RPMI7951 (cell line): ENCODE data around the gene STRA8. TPM values are rescaled to one million over a fixed set of nuclear protein-coding genes. Genes with fewer than 3 reads are reported as not detected.

Experiments
- DNase-seq: peaks from one replicate; pipeline ENCODE4 v3.0.0-alpha.2; 2012; ENCODE audit warnings: low read depth
- total RNA-seq: library from RNA; depleted of rRNA; stranded (reverse); fragments of >200 nt; shearing (Covaris generic); gene quantifications from 2 replicates; pipeline ENCODE4 v1.2.3, GENCODE V29; 2014

The STRA8 gene
- total RNA-seq, 1 experiment from 2014 or later = not detected

DNA sequence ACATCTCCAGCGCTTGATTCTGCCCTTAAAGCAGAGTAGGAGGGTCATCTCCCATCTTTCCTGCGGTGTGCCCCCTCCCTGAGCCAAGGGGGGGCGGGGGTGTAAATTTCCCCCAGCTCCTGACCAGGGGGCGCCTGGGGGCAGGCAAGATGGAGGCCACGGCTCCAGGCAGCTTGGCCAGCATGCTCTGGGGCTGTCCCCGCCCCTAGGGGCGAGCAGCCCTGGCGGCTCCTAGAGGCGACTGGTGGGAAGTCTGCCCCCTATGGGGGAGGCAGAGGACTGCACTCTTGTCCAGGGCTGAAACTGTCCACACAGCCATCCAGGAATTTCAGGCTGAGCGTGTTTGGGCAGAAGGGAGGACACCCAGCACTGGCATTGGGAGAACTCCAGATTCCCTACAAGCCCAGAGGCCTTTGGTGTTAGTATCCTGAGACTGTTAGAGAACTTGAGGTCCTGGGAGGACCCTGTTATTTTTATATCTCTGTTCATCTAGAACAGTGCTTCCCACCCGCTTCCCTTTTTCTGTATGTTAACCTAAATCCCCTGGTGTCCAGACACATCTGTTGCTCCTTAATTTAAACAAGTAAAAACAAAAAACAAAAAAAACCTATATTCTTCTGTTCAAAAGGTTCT lies 4.6 kb downstream of the STRA8 start:
- no peak for DNase-seq

DNA sequence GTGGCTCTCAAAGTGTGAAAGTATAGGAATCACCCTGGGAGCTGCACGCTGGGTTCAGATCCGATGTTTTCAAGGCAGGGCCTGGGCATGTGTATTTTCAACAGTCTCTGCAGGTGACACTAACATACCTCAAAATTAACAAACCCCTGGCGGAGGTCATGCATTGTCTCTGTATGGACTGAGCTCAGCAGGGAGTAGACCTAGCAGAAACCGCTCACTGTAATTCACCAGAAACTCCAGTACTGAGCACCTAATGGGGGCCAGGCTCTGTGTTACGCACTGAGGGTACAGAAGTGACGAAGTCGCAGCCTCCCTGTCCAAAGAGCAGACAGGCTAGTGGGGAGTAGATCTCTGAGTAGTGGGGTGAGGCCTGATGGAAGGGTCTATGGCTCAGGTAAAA lies 5.6 kb downstream of the STRA8 start:
- DNase-seq = no peak

DNA sequence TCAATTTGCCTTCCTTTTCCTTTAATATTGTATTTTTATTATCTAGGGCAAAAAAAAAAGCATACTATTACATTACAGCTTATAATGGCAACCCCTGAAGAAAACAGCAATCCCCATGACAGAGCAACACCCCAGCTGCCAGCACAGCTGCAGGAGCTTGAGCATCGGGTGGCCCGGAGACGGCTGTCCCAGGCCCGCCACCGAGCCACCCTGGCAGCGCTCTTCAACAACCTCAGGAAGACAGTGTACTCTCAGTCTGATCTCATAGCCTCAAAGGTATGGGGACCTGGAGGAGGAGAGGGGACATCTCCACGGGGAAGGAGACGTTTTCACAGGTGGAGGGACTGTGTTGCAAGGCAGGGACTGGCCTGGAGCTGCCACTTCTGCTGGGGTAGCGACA lies 6.8 kb downstream of the STRA8 start:
- no peak for DNase-seq

DNA sequence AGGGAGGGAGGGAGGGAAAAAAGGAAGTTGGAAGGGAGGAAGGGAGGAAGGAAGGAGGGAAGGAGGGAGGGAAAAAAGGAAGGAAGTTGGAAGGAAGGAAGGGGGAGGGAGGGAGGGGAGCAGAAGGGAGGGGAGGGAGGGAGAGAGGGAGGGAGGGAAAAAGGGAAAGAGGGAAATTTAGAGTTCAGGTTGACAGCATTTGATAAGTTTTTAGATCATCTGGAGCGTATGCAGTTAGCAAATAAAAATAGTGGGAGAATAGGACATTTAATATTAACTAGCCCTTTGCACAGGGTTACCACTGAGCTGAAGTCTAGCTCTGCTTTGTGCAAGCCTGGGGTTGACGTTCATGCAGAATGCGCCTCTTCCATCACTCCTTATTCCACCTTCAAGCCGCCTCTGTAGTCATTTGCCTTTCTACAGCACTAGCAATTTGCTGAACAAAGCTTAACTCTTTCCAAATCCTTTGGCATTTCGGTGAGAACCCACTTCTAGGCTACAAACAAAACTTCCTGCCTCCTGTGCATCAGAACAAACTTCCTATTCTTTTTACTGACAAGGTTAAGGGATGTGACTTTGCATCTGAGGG lies 8.6 kb downstream of the STRA8 start:
- DNase-seq = no peak

DNA sequence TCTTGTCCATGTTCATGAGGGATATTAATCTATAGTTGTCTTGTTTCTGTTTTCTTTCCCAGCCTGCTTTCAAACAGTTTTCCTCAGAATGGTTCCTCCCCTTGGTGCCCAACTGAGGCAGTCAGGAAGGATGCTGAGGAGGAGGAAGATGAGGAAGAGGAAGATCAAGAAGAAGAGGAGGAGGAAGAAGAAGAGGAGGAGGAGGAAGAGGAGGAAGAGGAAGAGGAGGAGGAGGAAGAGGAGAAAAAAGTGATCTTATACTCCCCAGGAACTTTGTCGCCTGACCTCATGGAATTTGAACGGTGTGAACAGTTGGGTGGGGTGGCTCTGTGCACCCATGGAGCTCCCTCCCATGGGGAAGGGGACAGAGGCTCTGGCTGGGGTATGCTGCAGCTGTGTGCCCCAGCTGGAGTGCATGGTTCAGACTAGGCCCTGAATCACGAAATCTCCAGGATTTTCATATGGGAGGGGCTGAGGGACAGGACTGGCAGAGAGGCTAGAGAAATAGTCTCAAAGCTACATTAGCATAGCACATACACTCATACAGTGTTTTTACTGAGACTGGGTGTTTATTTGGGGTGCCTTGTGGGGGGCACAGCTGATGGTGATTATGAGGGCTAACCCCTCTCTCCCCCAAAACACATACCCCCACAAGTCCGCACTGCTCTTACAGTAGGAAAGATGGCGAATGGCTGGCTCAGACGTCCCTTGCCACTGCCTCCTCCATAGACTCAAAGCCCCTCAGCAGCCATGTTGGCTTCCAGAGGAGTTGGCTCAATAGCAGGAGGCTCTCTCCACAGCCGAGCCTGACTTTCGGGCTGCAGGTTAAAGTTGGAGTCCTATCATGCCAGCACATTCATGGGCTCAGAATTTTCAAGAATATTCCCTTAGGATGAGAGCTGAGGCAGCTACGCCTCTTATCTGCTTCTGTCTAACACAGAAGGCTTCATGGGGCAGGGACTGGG lies 11.9 kb downstream of the STRA8 start:
- DNase-seq = no peak

DNA sequence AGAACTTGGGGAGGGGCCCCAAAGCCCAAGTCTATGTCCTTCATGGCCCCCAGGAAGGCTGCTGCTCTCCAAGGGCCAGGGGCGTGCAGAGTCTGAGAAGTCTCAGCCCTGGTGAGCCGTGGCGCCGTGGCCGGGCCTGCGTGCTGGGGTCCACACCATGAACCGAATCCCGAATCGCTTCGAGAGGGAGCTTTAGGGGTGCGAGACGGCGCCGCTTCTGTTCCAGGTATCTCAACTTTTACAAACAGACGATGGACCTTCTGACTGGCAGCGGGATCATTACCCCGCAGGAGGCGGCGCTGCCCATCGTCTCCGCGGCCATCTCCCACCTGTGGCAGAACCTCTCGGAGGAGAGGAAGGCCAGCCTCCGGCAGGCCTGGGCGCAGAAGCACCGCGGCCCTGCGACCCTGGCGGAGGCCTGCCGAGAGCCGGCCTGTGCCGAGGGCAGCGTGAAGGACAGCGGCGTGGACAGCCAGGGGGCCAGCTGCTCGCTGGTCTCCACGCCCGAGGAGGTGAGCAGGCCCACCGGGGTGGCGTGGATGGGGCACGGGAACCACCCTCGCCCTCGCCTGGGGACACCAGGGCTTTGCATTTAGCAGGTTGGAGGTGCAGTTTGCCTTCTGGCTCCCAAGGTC lies 12.7 kb downstream of the STRA8 start:
- no peak for DNase-seq

DNA sequence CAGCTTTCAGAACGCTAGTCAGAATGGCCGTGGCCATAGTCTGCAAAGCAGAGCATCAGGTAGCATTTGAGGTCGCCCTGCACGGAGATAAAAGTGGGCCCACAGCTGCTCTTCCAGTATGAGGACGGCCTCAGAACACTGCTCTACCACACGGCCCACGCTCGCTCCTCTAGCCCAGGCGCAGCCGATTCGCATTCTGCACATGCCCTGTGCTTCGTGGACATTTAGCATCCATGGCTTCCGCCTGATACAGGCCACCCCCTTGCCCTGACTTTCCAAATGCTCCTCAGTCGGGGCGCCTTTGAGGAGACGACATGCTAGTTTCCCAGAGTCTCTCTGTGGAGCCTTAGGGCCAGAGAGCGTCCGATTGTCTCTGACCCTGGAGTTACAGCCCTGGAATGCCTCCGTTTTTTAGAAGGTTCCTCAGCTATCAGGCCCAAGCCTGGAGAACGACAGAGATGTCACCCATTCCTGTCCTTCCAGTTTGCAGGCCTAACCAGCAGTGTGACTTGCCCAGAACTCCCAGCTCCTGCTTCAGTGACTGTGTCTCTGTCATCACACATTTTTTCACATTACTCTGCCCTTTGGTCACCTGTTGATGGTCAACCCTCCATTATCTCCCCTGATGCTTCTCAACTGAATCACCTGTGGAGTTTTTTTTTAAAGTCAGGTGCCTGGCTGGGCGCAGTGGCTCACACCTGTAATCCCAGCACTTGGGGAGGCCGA lies 14.3 kb downstream of the STRA8 start:
- DNase-seq = no peak

DNA sequence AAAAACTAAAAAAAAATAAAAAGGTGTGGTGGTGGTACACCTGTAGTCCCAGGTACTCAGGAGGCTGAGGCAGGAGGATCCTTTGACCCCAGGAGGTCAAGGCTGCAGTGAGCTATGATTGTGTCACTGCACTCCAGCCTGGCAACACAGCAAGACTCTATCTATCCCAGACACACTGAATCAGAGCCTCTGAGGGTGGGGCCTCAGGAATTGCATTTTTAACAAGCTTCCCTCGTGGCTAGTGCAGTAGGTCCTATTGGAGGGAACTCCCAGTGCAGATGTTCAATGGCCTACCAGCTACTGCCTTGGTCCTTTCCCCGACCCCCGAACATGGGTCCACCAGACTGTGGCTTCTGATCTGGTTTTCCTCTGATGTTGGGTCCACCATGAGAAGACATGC lies 14.9 kb downstream of the STRA8 start:
- no peak for DNase-seq

DNA sequence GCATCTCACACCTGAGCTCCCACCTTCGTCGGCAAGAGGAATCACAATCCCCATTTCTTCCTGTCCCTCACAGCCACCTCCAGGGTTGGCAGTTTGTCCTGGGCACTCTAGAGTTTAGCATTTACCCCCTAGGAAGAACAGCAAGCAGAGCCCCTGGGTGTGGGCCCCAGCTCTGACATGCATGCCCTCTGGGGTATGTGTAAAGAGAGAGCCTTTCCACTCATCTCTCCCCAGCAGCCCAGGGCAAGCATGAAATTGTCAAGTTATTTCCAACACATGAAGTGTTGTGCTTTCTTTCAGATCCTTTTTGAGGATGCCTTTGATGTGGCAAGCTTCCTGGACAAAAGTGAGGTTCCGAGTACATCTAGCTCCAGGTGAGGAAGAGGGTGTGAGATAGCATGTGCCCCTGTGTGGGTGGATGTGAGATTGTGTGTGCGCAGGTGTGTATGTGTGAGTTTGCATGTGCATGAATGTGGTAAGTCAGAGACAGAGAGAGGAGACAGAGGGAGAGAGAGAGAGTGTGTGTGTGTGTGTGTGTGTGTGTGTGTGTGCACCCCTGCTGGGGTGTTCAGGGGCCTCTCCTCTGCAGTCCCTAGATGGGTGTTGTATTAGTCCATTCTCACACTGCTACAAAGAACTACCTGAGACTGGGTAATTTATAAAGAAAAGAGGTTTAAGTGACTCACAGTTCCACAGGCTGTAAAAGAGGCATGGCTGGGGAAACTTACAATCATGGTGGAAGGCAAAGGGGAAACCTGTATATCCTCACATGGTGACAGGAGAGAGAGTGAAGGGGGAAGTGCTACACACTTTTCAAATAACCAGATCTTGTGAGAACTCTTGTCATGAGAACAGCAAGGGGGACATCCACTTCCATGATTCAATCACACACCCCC lies 18.1 kb downstream of the STRA8 start:
- DNase-seq = no peak

DNA sequence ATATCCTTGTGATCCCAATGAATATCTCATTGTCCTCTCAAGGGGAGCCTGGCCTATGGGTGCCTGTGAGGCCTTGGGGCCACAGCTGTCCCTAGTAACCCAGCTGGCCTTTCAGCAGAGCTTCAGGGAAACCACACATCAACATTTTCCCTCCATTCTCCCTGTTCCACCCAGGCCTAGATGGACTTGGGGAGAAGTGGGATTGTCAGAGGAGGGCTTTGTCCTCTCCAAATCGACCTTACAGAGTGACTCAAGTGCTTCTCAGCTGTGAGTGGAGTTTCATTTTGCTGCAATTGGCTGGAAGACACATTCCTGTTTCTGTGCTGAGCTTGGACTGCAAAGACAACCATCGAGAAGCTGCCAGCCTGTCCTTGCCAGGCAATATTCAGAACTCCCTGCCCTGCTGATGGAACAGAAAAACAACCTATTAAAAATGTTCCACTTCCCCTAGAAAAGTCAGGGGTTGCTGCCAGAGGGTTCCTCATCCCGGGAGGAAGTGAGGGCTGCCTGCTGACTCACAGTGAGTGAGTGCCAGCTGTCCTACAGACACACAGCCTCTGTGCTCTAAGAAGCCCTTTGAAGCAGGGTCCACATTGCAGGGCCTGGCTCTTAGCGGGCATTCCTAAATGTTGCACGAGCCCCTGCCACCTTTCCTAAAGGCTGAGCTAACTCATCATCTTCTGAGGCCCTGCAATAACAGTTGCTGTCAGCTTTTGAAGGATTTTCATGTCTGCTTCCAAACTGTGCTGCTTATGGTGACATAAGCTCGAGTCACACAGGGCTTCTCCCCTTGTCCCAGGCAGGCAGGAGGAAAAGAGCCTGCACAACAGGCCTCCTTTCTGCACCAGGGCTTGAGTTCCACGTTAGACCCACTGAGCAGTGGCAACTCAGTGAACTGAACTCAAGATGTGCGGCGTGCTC lies 20.5 kb downstream of the STRA8 start:
- DNase-seq = peak; percentile 90

DNA sequence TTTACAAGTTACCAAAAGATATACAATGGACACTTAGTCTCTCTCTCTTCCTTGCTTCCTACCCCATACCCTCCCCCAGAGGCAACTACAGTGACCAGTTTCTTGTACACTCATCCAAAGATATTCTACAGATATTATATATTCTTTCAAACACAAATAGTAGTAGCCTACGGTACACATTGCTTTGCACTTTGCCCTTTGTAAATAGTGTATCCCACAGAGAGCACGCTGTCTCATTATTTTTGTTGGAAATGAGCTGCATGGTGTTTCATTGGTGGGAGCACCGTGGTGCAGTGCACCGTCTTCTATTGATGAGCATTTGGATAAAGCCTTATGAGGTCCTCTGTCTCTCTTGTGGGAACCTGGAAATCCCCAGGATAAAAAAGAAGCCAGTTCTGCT lies 24.2 kb downstream of the STRA8 start:
- DNase-seq = no peak

DNA sequence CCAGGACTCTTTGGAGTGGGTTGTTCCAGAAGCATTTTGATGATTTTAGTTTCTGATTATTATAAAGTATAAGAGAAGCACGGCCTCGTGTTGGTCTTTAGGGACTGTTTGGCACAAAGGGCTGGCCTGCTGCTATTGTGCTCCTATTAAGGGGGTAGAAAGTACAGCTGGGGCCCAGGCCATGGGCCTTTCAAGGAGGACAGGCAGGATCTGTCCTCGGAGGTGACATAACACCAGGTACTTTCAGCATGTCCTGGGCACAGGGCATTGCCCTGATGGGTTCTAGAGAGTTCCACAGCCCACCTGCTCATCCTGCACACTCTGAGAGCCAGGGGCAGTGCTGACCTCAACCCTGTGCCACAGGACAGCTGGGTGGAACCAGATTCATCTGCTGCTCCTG lies 24.9 kb downstream of the STRA8 start:
- no peak for DNase-seq

DNA sequence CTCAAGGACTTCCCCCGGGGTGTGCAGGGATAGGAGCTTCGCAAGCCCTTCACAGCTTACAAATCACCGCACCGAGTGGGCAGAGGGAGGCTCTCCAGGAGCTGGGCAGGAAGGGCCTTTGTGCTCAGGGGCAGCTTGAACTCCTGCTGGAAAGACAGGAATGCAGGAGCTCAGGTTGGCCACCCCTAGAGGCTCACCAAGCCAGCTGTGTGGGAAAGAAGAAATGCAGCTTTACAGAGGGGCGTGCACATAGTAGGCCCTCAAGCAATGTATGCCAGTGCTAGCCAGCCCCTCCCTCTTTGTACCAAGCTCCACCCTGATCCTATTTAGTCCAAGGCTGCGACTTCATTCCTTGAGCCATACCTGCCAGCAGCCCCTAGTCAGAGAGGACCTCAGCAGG lies 26.1 kb downstream of the STRA8 start:
- no peak for DNase-seq

DNA sequence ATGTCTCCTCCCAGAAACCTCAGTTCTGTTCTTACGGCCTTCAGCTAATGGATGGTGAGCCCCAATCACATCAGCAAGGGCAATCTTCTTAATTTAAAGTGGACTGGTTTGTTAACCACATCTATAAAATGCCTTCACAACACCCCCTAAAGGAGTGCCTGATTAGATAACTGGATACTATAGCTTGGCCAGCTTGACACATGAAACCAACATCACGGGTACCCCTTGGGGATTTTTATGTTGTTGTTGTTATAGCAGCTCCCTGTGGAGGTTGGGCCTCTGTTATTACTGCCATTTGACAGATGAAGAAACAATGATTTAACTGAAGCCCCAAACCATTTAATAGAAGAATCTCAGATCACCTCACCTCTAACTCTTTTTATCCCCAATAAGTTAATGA lies 26.8 kb downstream of the STRA8 start:
- DNase-seq = no peak

DNA sequence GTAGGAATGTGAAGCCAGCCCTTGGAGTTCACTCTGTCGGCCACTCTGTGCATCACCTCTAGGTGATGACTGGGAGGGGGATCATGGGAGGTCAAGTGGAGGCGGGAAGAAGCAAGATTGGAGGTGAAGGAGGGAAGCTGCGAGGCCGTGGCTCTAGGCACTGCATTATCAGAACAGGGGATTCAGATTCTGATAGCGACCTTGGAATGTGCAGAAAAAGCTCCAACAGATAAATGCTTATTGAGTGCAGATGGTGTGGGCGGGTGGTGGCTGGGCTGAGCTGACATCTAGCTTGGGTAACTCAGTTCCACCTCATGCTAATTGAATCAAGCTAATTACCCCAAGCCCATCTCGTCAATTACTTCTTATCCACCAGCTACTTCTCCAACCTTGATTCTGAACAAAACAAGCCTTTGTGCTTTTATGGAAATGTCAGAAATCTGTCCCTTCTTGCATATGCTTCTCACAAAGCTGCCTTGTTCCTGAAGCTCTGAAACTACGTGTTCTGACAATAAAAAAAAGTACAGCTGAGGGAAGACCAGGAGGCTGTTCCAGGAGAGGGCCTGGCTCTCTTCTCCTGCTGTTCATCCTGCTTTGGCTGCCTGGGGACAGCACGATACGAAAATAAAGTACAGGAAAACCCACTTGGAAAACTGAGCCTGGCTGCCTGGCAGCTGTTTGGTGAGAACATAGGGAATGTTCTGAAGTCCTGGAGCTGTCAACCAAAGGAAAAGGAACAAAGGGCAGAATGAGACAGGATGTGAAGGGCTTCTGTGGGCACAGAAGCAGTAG lies 27.5 kb downstream of the STRA8 start:
- DNase-seq = peak; percentile 63

DNA sequence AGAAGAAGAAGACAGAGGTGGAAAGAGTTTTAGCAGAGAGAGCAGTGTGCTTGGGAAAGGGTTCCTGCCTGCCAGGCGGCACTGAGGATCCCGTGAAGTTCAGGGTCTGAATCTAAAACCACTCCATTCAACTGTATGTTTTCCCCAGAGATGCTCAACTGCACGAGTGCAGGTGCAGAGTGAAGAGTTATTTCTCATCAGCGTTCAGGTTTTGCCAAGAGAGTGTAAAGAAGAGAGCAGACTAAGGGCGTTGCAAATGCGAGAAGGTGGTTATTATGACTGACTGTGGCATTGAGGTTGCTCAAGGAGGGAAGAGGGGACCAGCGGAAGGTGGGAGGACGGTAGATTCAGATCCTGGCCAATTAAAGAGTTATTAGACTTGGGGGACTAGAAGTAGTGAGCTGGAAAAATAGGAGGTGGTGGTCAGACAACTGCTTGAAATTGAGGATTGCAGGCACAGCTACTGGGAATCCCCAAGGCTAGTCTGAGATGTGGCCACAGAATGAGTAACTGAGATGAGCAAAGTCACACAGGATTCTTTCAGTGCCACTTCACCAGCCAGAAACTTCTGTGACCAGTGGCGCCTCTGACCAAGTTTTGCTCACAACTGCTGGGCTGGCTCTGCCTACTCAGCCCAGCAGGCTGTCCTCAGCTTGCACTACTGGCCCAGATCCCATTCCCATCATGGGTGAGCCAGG lies 29.1 kb downstream of the STRA8 start:
- DNase-seq = no peak

DNA sequence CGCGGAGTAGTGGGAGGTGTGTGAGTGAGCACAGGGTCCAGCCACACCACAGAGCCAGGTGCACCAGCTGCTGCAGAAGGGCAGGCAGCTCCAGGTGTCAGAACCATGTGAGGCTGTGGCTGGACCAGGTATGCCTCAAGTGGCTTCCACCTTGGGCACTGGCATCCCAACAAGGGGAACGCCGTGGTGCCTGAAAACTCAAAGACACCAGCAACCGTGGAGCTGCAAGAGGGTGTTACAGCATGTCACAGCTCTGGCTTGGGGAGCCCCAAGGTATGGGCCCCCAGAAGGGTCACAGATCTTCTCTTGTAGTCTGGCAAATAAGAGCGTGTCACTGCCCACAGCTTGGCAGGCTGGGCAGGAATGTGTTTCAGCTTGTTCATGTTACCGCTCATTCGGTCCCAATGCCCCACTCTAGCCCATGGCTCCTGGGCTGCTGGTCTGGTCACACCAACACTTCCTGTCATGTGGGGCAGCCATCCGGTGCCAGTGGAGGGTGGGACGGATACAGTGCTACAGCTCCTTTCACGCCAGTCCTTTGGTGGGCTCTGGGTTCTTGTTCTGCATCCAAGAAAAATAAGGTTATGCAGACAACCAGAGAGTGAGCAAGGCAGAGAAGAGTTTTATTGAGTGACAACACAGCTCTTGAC lies 29.8 kb downstream of the STRA8 start:
- DNase-seq = no peak

DNA sequence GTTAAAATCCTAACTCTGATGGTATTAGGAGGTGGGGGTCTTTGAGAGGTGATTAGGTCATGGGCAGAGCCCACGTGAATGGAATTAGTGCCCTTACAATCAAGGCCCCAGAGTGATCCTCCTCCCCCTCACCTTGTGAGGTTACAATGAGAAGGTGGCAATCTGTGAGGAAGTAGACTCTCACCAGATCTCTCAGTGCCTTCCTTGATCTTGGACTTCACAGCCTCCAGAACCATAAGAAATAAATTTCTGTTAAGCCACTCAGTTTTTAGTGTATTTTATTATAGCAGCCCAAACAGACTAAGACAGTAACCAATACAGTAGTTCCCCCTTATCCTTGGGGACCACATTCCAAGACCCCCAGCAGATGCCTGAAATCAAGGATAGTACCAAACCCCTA lies 32.0 kb downstream of the STRA8 start:
- no peak for DNase-seq
